Muscle layer of colon (tissue), 2 donors: Measurements from ENCODE around the gene ZMAT3.
"Not testable (repeated sequence)": the region's sequence is repeated elsewhere in the genome, so short reads cannot be mapped to it uniquely, and the experiment has no call there.

Source experiments
- H3K27ac ChIP-seq: one replicate; pipeline ENCODE4 v1.7.0; 2013; ENCODE audit warnings: low read depth, mild to moderate bottlenecking, low read length, moderate library complexity
- H3K27me3 ChIP-seq, 2 donors: one replicate each; pipeline ENCODE4 v1.7.0; 2013; ENCODE audit warnings: low read length in 2 of 2, mild to moderate bottlenecking in 2 of 2; ENCODE audit not compliant: insufficient read depth in 2 of 2, control insufficient read depth in 1 of 2
- H3K36me3 ChIP-seq: one replicate; pipeline ENCODE4 v1.7.0; 2013; ENCODE audit warnings: mild to moderate bottlenecking, low read length; ENCODE audit not compliant: insufficient read depth
- H3K4me1 ChIP-seq: one replicate; pipeline ENCODE4 v1.7.0; 2013; ENCODE audit warnings: mild to moderate bottlenecking, low read length; ENCODE audit not compliant: insufficient read depth
- H3K4me3 ChIP-seq, 2 donors: one replicate each; pipeline ENCODE4 v1.7.0; 2013; ENCODE audit warnings: low read length in 2 of 2, low read depth in 1 of 2, mild to moderate bottlenecking in 1 of 2, moderate library complexity in 1 of 2
- H3K9ac ChIP-seq: one replicate; pipeline ENCODE4 v1.7.0; 2013; ENCODE audit warnings: low read length
- H3K9me3 ChIP-seq: one replicate; pipeline ENCODE4 v1.7.0; 2013; ENCODE audit warnings: mild to moderate bottlenecking, low read length
- donor health status: abdominal sarcoma.
- donor health status: Adenocarcinoma of cecum.

Gene ZMAT3

GRCh38 chr3:179071323-179072099, at the start of gene ZMAT3:
Gene ZMAT3 (minus strand): TSS chr3:179071809. CDS start chr3:179067752, 4,057 bp downstream.
- no peaks in the 10 kb centered on the region for H3K4me1 ChIP-seq
- no peaks in the 10 kb centered on the region for H3K27me3 ChIP-seq
- H3K36me3 ChIP-seq = peaks cover 10% of the 10 kb centered on the region
- peak within 1 kb of the TSS; percentile 85 for H3K4me3 ChIP-seq
- no peaks in the 10 kb centered on the region for H3K9me3 ChIP-seq
- H3K9ac ChIP-seq = peak within 1 kb of the TSS; percentile 72
- peak within 1 kb of the TSS; percentile 92 for H3K27ac ChIP-seq

GRCh38 chr3:179116816-179117215, 45.2 kb upstream of the ZMAT3 start:
- Histone ChIP-seq H3K36me3 (no peaks in the 10 kb centered on the region), H3K4me3 (no peak overlapping the region), H3K27me3 (no peaks in the 10 kb centered on the region), H3K9ac (no peak overlapping the region), H3K4me1 (no peaks in the 10 kb centered on the region), H3K27ac (no peak overlapping the region), H3K9me3 (peaks cover 6% of the 10 kb centered on the region)

GRCh38 chr3:179115444-179115843, 43.8 kb upstream of the ZMAT3 start:
- not testable (repeated sequence) for H3K27ac ChIP-seq, H3K9ac ChIP-seq, H3K4me1 ChIP-seq, H3K9me3 ChIP-seq, H3K4me3 ChIP-seq, H3K36me3 ChIP-seq, H3K27me3 ChIP-seq

GRCh38 chr3:179113903-179114302, 42.3 kb upstream of the ZMAT3 start:
- no peaks in the 10 kb centered on the region for H3K36me3 ChIP-seq
- no peaks in the 10 kb centered on the region for H3K4me1 ChIP-seq
- no peak overlapping the region for H3K4me3 ChIP-seq
- H3K27ac ChIP-seq = no peak overlapping the region
- H3K9ac ChIP-seq = no peak overlapping the region
- H3K9me3 ChIP-seq = peaks cover 6% of the 10 kb centered on the region
- no peaks in the 10 kb centered on the region for H3K27me3 ChIP-seq

GRCh38 chr3:179108086-179108485, 36.5 kb upstream of the ZMAT3 start:
- no peaks in the 10 kb centered on the region for H3K27me3 ChIP-seq
- no peaks in the 10 kb centered on the region for H3K4me1 ChIP-seq
- no peaks in the 10 kb centered on the region for H3K36me3 ChIP-seq
- H3K9ac ChIP-seq = no peak overlapping the region
- H3K4me3 ChIP-seq = no peak overlapping the region
- H3K9me3 ChIP-seq = peaks cover 6% of the 10 kb centered on the region
- no peak overlapping the region for H3K27ac ChIP-seq

GRCh38 chr3:179107617-179108016, 36.0 kb upstream of the ZMAT3 start:
- Histone ChIP-seq H3K9ac (no peak overlapping the region), H3K9me3 (peaks cover 3% of the 10 kb centered on the region), H3K4me1 (no peaks in the 10 kb centered on the region), H3K27me3 (no peaks in the 10 kb centered on the region), H3K27ac (no peak overlapping the region), H3K36me3 (no peaks in the 10 kb centered on the region), H3K4me3 (no peak overlapping the region)

- no peaks in the 10 kb centered on the region for H3K9me3 ChIP-seq
- no peak overlapping the region for H3K4me3 ChIP-seq
- H3K27me3 ChIP-seq = no peaks in the 10 kb centered on the region
- no peaks in the 10 kb centered on the region for H3K36me3 ChIP-seq
- H3K9ac ChIP-seq = no peak overlapping the region
- no peaks in the 10 kb centered on the region for H3K4me1 ChIP-seq
- H3K27ac ChIP-seq = no peak overlapping the region
Measured at GRCh38 chr3:179105881-179106280, 34.3 kb upstream of the ZMAT3 start.

- no peaks in the 10 kb centered on the region for H3K4me1 ChIP-seq
- no peak overlapping the region for H3K27ac ChIP-seq
- no peak overlapping the region for H3K4me3 ChIP-seq
- no peaks in the 10 kb centered on the region for H3K36me3 ChIP-seq
- no peaks in the 10 kb centered on the region for H3K27me3 ChIP-seq
- no peaks in the 10 kb centered on the region for H3K9me3 ChIP-seq
- no peak overlapping the region for H3K9ac ChIP-seq
Measured at GRCh38 chr3:179100652-179101051, 29.0 kb upstream of the ZMAT3 start.

- peak overlapping the region; percentile 43 for H3K27ac ChIP-seq
- H3K36me3 ChIP-seq = no peaks in the 10 kb centered on the region
- H3K4me1 ChIP-seq = no peaks in the 10 kb centered on the region
- H3K4me3 ChIP-seq = peak overlapping the region in 1 of 2 donors; percentile 48
- H3K27me3 ChIP-seq = no peaks in the 10 kb centered on the region
- H3K9me3 ChIP-seq = no peaks in the 10 kb centered on the region
- no peak overlapping the region for H3K9ac ChIP-seq
Measured at GRCh38 chr3:179098388-179099077, 26.9 kb upstream of the ZMAT3 start.

- Histone ChIP-seq H3K4me1 (no peaks in the 10 kb centered on the region), H3K9me3 (no peaks in the 10 kb centered on the region), H3K36me3 (no peaks in the 10 kb centered on the region), H3K27ac (no peak overlapping the region), H3K9ac (no peak overlapping the region), H3K27me3 (no peaks in the 10 kb centered on the region), H3K4me3 (no peak overlapping the region)
Measured at GRCh38 chr3:179093807-179094206, 22.2 kb upstream of the ZMAT3 start.

GRCh38 chr3:179091113-179091512, 19.5 kb upstream of the ZMAT3 start:
- no peak overlapping the region for H3K27ac ChIP-seq
- no peak overlapping the region for H3K4me3 ChIP-seq
- no peaks in the 10 kb centered on the region for H3K36me3 ChIP-seq
- H3K4me1 ChIP-seq = no peaks in the 10 kb centered on the region
- H3K27me3 ChIP-seq = no peaks in the 10 kb centered on the region
- H3K9ac ChIP-seq = no peak overlapping the region
- H3K9me3 ChIP-seq = no peaks in the 10 kb centered on the region

- no peak overlapping the region for H3K27ac ChIP-seq
- H3K9me3 ChIP-seq = no peaks in the 10 kb centered on the region
- no peak overlapping the region for H3K9ac ChIP-seq
- no peaks in the 10 kb centered on the region for H3K27me3 ChIP-seq
- no peaks in the 10 kb centered on the region for H3K4me1 ChIP-seq
- H3K36me3 ChIP-seq = no peaks in the 10 kb centered on the region
- no peak overlapping the region for H3K4me3 ChIP-seq
Measured at GRCh38 chr3:179088306-179088705, 16.7 kb upstream of the ZMAT3 start.
